SK-N-MC (cell line): Measurements from ENCODE around the gene THOC6.

ENCODE experiments used
- EZH2 ChIP-seq: fragments of 200-600 bp; sonication (generic); IDR thresholded peaks from one replicate; pipeline ENCODE4 v1.6.1; 2017; ENCODE audit warnings: antibody characterized with exemption
- POLR2AphosphoS5 ChIP-seq: IDR thresholded peaks from 2 replicates; pipeline ENCODE4 v1.6.1; 2012; ENCODE audit warnings: mild to moderate bottlenecking, low read depth, low read length, borderline replicate concordance

DNA sequence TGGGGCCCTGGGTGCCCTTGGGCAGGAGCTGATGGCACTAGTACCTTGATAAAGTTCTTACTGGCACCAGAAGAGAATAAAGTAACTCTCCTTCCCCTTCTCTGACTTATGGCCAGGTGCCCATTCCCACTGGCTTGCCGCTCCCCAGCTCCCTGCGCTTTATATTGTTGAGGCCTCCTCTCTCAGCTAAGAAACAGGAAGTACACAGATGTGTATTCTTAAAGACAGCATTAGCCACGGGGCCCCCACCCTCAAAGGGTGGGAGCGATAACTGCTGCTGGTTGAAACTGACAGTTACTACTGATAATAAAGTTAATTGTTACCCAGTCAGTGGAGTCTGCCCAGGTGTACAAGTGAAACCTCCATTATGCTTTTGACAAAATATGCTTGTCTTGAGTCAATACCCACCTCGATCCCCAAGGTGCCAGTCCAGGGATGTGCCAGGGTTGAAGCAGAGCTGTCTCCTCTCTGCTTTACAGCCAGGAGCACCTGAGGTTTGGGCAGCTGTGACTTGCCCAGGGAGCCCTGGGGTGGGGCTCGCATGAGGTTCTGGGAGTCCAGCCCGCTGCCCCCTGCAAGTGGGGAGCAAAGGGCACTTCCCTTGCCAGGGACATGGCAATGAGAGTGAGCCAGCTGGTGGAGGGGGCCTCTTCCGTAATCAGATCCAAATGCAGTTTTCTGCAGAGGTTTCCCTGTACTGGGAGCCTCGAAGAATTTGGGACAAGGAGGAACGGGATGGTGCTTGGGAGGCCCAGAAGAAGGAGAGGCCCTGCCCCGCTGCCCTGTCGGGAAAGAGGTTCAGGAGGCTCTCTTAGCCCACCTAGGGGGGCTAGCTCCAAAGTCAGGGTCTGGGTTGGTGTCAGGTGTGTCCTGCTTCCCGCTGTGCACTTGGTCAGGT is 16.5 kb upstream of the THOC6 start:
- no peak for TF ChIP-seq EZH2
- no peak for TF ChIP-seq POLR2AphosphoS5
